Measurements from ENCODE around the gene TRPV2. TPM values are rescaled to one million over a fixed set of nuclear protein-coding genes. Genes with fewer than 3 reads are reported as not detected.

TRPV2 gene
- total and polyA plus RNA-seq, 10 of the 15 experiments (the other 5 are each of a cell fraction or from before 2014, with no cell fraction given) = 8.9 to 94.4 (median 54.1) TPM

- in situ Hi-C loops (cut with MboI) = no loop called here
- Histone ChIP-seq H4K20me1 (ENCODE audit: control insufficient read depth, insufficient read depth) (no peaks in the 10 kb centered on the region), H3K9ac (ENCODE audit: control insufficient read depth, insufficient read depth, low read length) (no peak overlapping the region), H3K9me3 (replicated peaks; ENCODE audit: control insufficient read depth, insufficient read depth, low read length) (no peaks in the 10 kb centered on the region), H3K4me2 (ENCODE audit: control insufficient read depth, insufficient read depth) (no peak overlapping the region), H3K4me1 (ENCODE audit: control insufficient read depth, insufficient read depth, low read length) (peaks cover under 1% of the 10 kb centered on the region), H3K27me3 (replicated peaks in 1 of 2; ENCODE audit: control insufficient read depth in 2 of 2, insufficient read depth in 2 of 2, low read length in 1 of 2) (no peaks in the 10 kb centered on the region), H3K36me3 (ENCODE audit: control insufficient read depth in 2 of 2, insufficient read depth in 2 of 2, low read length in 1 of 2) (peaks cover 30 to 36% of the 10 kb centered on the region in 2 experiments), H2AFZ (ENCODE audit: control insufficient read depth, low read depth, low read length) (no peak overlapping the region), H3K79me2 (ENCODE audit: control insufficient read depth, insufficient read depth, low read length) (peaks cover 6% of the 10 kb centered on the region), H3K27ac (ENCODE audit: control insufficient read depth, insufficient read depth) (no peak overlapping the region), H3K4me3 (no peak overlapping the region)
- SMC1A ChIA-PET (ENCODE audit: uncharacterized antibody, unreplicated experiment) = interaction anchor here (0.8 to 1.8 kb wide), 4 partner anchors 8 to 21 kb away, joined by 3 to 4 read pairs (median 4); partner anchors contain the start of gene TRPV2
- POLR2A ChIA-PET = interaction anchor here (0.6 kb wide), 1 partner anchor 98 kb away, joined by 3 read pairs; no protein-coding TSS in a partner anchor
- 72% methylated on average over 6 of the region's 6 CpGs for WGBS (ENCODE audit: insufficient coverage, insufficient replicate concordance, low lambda C conversion rate, missing lambda C conversion rate)
- ATAC-seq = no peak
- FAIRE-seq = no peak
- CTCF ChIA-PET = interaction anchor here (0.5 to 1.2 kb wide), 2 partner anchors 13 to 22 kb away, joined by 3 to 4 read pairs; no protein-coding TSS in a partner anchor
- RAD21 ChIA-PET (ENCODE audit: unreplicated experiment) = interaction anchor here (1.7 kb wide), 1 partner anchor 13 kb away, joined by 5 read pairs; no protein-coding TSS in a partner anchor
- no peak for DNase-seq (ENCODE audit: low read depth, low spot score)
- TF ChIP-seq CBFB (IDR thresholded peaks at IDR 0.05; ENCODE audit: low read depth) (no peak), EZH2 (IDR thresholded peaks at IDR 0.05; ENCODE audit: borderline replicate concordance, control insufficient read depth, low read depth, low read length) (no peak), IKZF1 (conservative IDR thresholded peaks at IDR 0.05) (no peak), ATF7 (IDR thresholded peaks at IDR 0.05; ENCODE audit: low read depth) (no peak), POLR2AphosphoS5 (IDR thresholded peaks at IDR 0.05; ENCODE audit: low read length) (no peak), TCF12 (IDR thresholded peaks at IDR 0.05; ENCODE audit: low read depth, low read length) (no peak), TBL1XR1 (IDR thresholded peaks at IDR 0.05; ENCODE audit: low read depth, low read length) (no peak), MXI1 (IDR thresholded peaks at IDR 0.05; ENCODE audit: low read depth, low read length) (no peak), NFIC (IDR thresholded peaks at IDR 0.05; ENCODE audit: low read depth, low read length) (no peak)
- BruUV-seq (replicated peaks) = TSS peak; percentile 20
- intact Hi-C loops (cut with micrococcal nuclease; ENCODE audit: unreplicated experiment) = no loop called here
Measured at GRCh38 chr17:16425202-16425601, 9.8 kb downstream of the TRPV2 start.

Data from GM12878 (cell line).